MM.1S (cell line): ENCODE data around the gene DUSP19.

ENCODE experiments used
- CTCF ChIP-seq: fragments of 300-600 bp; sonication (generic); IDR thresholded peaks from 2 replicates; pipeline ENCODE4 v1.5.1; 2016; ENCODE audit warnings: antibody characterized with exemption, low read length, mixed read lengths
- EZH2 ChIP-seq: fragments of 300-600 bp; sonication (generic); optimal IDR thresholded peaks from 2 replicates; pipeline ENCODE3; 2017; ENCODE audit warnings: low read depth, mild to moderate bottlenecking, antibody characterized with exemption, low read length, mixed read lengths

- TF ChIP-seq EZH2 (no peak), CTCF (no peak)
Measured at GRCh38 chr2:183117226-183117625, 38.7 kb downstream of the DUSP19 start.
